Measurements from ENCODE around the gene TBL1X. TPM values are rescaled to one million over a fixed set of nuclear protein-coding genes. Genes with fewer than 3 reads are reported as not detected.

Gene TBL1X
- total RNA-seq, 2 experiments from 2014 or later, result 16.1 to 35.7 TPM

DNA sequence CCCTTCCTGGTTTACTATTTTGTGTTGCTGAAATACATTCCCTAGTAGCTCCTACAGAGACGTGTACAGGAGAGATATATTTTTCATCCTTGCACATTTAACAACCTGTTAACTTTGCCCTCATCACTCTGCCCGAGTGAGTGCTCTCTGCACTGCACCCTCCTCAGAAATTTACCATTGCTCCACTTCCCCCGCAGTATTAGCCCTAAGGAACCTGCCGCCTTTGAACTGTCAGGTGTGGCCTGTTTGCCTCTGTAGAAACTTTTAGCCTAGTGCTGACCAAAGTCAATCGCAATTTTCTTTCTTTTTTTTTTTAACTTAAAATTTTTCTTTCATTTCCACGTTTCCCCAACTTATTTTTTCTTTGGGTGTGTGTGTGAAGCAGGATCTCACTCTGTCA lies 46.6 kb upstream of the TBL1X start:
- ChIA-PET CTCF (ENCODE audit: unreplicated experiment) (no interaction called here), POLR2A (interaction anchor here (0.5 to 0.7 kb wide), 2 partner anchors 67 to 360 kb away, joined by 3 read pairs; no protein-coding TSS in a partner anchor)
- H3K36me3 ChIP-seq (ENCODE audit: insufficient read depth, low read length), result no peaks in the 10 kb centered on the region
- DNase-seq (ENCODE audit: low spot score), result no peak
- no peaks in the 10 kb centered on the region for H3K9me2 ChIP-seq (ENCODE audit: insufficient read depth, low read length)
- H3K4me3 ChIP-seq (ENCODE audit: low read depth, low read length, poor library complexity, severe bottlenecking), result no peak overlapping the region
- no peak overlapping the region for H2AFZ ChIP-seq (ENCODE audit: low read length)
- no peaks in the 10 kb centered on the region for H4K20me1 ChIP-seq (ENCODE audit: insufficient read depth, low read length)
- intact Hi-C loops (cut with micrococcal nuclease; ENCODE audit: unreplicated experiment), result no loop called here
- H3K4me1 ChIP-seq (ENCODE audit: insufficient read depth, low read length, poor library complexity, severe bottlenecking), result no peaks in the 10 kb centered on the region
- H3K79me2 ChIP-seq (ENCODE audit: insufficient read depth, low read depth, low read length), result no peaks in the 10 kb centered on the region
- TF ChIP-seq, protein P1, sequence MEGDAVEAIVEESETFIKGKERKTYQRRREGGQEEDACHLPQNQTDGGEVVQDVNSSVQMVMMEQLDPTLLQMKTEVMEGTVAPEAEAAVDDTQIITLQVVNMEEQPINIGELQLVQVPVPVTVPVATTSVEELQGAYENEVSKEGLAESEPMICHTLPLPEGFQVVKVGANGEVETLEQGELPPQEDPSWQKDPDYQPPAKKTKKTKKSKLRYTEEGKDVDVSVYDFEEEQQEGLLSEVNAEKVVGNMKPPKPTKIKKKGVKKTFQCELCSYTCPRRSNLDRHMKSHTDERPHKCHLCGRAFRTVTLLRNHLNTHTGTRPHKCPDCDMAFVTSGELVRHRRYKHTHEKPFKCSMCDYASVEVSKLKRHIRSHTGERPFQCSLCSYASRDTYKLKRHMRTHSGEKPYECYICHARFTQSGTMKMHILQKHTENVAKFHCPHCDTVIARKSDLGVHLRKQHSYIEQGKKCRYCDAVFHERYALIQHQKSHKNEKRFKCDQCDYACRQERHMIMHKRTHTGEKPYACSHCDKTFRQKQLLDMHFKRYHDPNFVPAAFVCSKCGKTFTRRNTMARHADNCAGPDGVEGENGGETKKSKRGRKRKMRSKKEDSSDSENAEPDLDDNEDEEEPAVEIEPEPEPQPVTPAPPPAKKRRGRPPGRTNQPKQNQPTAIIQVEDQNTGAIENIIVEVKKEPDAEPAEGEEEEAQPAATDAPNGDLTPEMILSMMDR (conservative IDR thresholded peaks at IDR 0.05; ENCODE audit: low read length), result no peak
- no peak for TF ChIP-seq EZH2phosphoT487 (IDR thresholded peaks at IDR 0.05; ENCODE audit: borderline replicate concordance, low read depth, low read length)
- no TSS peak for BruUV-seq (replicated peaks)
- no peaks in the 10 kb centered on the region for H3K9me3 ChIP-seq (ENCODE audit: low read length)
- H3K4me2 ChIP-seq (ENCODE audit: low read length), result no peak overlapping the region
- H3K27ac ChIP-seq (ENCODE audit: low read depth, low read length, poor library complexity, severe bottlenecking), result no peak overlapping the region

DNA sequence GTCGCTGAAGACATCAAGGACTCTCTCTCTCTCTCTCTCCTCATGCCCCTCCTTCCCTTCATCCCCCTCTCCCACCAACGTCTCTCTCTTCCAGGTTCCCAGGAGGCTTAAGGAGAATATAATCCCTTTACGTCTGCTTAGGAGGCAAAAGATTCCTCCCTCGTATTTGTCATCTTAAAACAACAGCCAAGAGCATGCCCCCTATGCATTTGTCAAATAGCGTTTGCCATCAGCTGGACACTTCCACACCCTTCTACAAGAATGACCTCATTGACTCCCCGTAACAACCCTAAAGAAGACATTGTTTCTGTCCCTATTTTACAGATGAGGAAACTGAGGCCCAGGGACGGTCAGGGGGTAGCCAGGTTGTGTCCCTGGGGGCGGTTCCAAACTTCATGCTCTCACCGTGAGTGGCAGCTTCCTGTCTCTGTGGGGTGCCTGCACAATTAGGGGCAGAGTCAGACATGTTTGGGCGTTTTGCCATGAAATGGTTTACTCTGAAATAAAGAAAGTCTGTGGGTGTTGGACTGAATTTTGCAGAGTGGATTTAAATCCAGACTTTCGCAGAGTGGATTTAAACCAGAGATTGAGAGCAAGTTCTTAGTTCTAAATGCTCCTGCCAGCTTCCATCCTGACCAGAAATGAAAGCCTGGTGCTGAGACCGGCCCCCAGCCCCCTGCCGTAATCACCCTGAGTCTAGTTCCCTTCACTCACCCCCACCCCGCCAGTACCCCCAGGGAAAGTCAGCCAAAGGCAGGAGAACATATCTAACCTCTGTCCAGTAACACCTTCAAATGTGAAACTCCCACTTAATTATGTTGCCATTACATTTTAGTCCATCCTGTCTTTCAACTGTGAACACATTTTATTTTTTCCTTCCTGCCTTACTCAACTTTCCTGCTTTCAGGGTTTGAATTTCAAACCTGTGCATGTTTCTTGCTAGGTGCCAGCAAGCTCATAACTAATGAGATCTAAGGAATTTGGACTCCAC lies 44.3 kb upstream of the TBL1X start:
- Histone ChIP-seq H3K79me2 (ENCODE audit: insufficient read depth, low read depth, low read length) (no peaks in the 10 kb centered on the region), H3K27ac (ENCODE audit: low read depth, low read length, poor library complexity, severe bottlenecking) (no peak overlapping the region), H3K36me3 (ENCODE audit: insufficient read depth, low read length) (no peaks in the 10 kb centered on the region), H3K4me3 (ENCODE audit: low read depth, low read length, poor library complexity, severe bottlenecking) (no peak overlapping the region), H4K20me1 (ENCODE audit: insufficient read depth, low read length) (no peaks in the 10 kb centered on the region), H3K9me3 (ENCODE audit: low read length) (no peaks in the 10 kb centered on the region), H3K4me2 (ENCODE audit: low read length) (no peak overlapping the region), H2AFZ (ENCODE audit: low read length) (no peak overlapping the region), H3K9me2 (ENCODE audit: insufficient read depth, low read length) (no peaks in the 10 kb centered on the region), H3K4me1 (ENCODE audit: insufficient read depth, low read length, poor library complexity, severe bottlenecking) (no peaks in the 10 kb centered on the region)
- TF ChIP-seq EZH2phosphoT487 (IDR thresholded peaks at IDR 0.05; ENCODE audit: borderline replicate concordance, low read depth, low read length), result no peak
- TF ChIP-seq, protein P1 (conservative IDR thresholded peaks at IDR 0.05; ENCODE audit: low read length), result no peak
- ChIA-PET POLR2A (no interaction called here), CTCF (ENCODE audit: unreplicated experiment) (no interaction called here)
- no TSS peak for BruUV-seq (replicated peaks)
- intact Hi-C loops (cut with micrococcal nuclease; ENCODE audit: unreplicated experiment), result no loop called here
- no peak for DNase-seq (ENCODE audit: low spot score)

DNA sequence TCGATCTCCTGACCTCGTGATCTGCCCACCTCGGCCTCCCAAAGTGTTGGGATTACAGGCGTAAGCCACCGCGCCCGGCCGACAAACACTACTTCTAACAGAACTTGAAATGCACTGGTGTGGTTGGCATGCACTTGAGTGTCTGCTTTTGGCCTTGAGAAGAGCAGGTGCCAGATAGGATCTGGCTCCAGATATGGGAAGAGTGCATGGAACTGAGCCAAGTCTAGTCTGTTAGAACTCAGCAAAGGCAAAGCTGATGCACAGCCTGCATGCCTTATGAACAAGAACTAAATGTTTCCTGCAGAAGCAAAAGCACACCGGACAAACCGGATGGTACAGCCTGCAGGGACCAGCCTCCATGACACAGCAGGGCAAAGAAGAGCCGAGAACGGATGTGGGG lies 35.1 kb upstream of the TBL1X start:
- no peak overlapping the region for H3K4me2 ChIP-seq (ENCODE audit: low read length)
- BruUV-seq (replicated peaks), result no TSS peak
- no peak for TF ChIP-seq EZH2phosphoT487 (IDR thresholded peaks at IDR 0.05; ENCODE audit: borderline replicate concordance, low read depth, low read length)
- TF ChIP-seq, protein P1 (conservative IDR thresholded peaks at IDR 0.05; ENCODE audit: low read length), result no peak
- H3K79me2 ChIP-seq (ENCODE audit: insufficient read depth, low read depth, low read length), result no peaks in the 10 kb centered on the region
- no peak overlapping the region for H3K27ac ChIP-seq (ENCODE audit: low read depth, low read length, poor library complexity, severe bottlenecking)
- POLR2A ChIA-PET, result no interaction called here
- no peaks in the 10 kb centered on the region for H3K9me3 ChIP-seq (ENCODE audit: low read length)
- CTCF ChIA-PET (ENCODE audit: unreplicated experiment), result no interaction called here
- no peak for DNase-seq (ENCODE audit: low spot score)
- no peaks in the 10 kb centered on the region for H3K9me2 ChIP-seq (ENCODE audit: insufficient read depth, low read length)
- H3K4me1 ChIP-seq (ENCODE audit: insufficient read depth, low read length, poor library complexity, severe bottlenecking), result no peaks in the 10 kb centered on the region
- no peaks in the 10 kb centered on the region for H4K20me1 ChIP-seq (ENCODE audit: insufficient read depth, low read length)
- no peak overlapping the region for H3K4me3 ChIP-seq (ENCODE audit: low read depth, low read length, poor library complexity, severe bottlenecking)
- intact Hi-C loops (cut with micrococcal nuclease; ENCODE audit: unreplicated experiment), result no loop called here
- H3K36me3 ChIP-seq (ENCODE audit: insufficient read depth, low read length), result no peaks in the 10 kb centered on the region
- H2AFZ ChIP-seq (ENCODE audit: low read length), result no peak overlapping the region

All from OCI-LY7 (cell line).